GM18507 (cell line): ENCODE measurements around the gene COL26A1.
"Not testable (repeated sequence)": the region's sequence is repeated elsewhere in the genome, so short reads cannot be mapped to it uniquely, and the experiment has no call there.

ENCODE experiments used
- DNase-seq: peaks from one replicate; pipeline ENCODE4 v3.0.0; 2011; ENCODE audit warnings: low read depth; ENCODE audit not compliant: insufficient read length; ENCODE audit errors: extremely low spot score
- FAIRE-seq: peaks from 2 replicates; lab custom pipeline; 2011; peaks lifted over from hg19 to GRCh38; lab: Jason Lieb, UNC

The COL26A1 gene

GRCh38 chr7:101557421-101557820 lies 194.7 kb downstream of the COL26A1 start:
- DNase-seq (no peak), FAIRE-seq (no peak)

DNA sequence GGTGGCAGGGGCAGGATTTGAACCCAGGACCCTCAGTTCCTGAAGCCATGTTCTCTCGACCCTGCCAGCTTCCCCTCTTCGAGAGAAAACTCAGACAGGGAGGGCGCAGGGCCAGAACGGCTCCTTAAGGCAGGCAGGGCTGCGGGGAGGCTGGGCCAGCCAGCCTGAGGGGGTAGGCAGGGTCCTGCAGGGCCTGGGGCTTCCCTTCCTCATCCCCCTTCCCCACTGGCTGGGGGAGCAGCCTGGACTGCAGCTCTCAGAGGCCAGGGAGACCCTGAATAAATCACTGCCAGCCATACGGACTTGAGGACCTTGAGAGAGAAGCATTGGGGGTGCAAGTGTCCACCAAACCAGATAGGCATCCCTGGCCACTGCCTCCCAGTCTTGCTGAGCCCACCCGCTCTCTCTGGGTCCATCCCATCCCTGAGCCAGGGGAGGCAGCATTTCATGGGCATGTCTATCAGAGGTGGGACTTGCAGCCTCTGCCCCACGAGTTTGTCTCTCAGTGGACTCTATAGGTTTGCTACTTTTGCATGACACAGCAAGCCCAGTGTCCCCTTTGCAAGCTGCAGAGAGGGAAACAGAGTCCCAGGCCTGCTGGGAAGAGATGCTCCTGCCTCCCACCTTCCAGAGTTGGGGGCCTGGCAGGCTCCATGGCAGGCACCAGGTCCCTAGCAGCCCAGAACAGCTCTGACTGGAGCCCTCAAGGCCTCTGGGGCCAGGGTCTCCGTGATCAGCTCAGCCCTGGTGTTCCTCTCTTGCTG lies 195.5 kb downstream of the COL26A1 start:
- FAIRE-seq (no peak), DNase-seq (no peak)

DNA sequence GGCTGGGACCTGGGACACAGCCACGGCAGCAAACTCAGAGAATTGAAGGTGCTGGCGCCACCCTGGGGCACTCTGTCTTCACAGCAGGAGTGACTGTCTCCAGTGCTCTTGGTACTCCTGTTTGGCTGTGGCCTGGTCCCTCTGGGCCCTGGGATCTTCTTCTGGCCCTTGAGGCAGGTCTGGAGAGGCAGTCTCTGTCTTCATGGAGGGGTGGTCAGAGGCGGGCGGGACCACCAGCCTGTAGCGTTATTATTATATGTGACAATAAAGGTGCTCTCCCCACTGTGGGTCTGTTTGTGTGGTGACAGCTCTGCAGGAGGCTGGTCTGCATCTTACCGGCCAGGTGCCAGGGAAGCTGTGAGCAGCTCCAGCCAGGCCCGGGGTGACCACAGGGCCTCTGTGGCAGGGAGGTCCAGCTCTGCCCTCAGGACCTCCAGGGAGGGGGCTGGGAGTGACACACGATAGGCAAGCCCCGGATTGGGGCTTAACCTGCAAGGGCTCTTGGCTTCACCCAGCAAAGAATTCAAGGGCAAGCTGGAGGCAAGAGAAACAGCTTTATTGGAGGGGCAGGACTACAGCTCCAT lies 196.2 kb downstream of the COL26A1 start:
- no peak for DNase-seq
- FAIRE-seq, result no peak

DNA sequence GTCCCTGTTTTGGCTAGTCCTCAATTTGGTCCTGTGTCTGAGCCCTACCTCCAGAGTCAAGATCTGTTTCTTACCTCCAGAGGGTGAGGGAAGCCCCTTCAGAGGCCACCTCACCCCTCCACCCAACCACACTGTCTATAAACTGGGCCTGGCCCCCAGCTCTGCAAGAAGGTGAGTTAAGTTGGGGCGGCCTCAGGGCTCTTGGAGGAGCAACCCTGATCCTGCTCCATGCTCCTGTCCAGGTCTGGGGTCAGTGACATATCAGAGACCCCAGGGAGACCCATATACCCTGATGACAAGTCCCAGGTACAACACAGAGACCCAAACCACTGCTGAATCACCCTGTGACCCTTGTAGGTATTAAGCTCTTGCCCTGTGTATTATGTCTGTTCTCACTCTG lies 196.9 kb downstream of the COL26A1 start:
- DNase-seq (no peak), FAIRE-seq (no peak)

DNA sequence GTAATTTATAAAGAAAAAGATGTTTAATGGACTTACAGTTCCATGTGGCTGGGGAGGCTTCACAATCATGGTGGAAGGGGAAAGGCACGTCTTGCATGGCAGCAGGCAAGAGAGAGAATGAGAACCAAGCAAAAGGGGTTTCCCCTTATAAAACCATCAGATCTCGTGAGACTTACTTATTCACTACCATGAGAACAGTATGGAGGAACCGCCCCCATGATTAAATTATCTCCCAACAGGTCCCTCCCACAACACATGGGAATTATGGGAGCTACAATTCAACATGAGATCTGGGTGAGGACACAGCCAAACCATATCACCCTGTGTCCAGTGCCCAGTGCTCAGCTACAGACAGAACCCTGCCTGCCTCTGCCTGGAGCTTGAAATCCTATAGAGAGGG lies 197.3 kb downstream of the COL26A1 start:
- not testable (repeated sequence) for FAIRE-seq, DNase-seq

DNA sequence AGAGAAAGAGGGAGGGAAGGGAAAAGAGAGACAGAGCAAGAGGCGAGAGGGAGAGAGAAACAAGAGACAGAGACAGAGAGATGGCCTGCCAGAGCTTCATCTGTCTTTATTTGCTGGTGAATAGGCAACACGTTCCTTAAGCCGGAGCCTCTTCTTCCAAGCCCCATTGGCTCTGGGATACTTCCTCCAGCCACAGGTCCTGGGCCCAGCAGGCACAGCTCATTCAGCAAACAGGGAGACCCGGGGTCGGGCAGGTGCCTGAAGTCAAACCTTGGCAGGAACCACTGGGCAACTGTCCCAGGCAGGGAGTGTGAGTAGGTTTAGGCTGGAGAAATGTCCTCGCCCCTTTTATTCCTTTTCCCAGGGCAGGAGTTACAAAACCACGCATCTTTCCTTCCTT lies 198.2 kb downstream of the COL26A1 start:
- DNase-seq (no peak), FAIRE-seq (no peak)

DNA sequence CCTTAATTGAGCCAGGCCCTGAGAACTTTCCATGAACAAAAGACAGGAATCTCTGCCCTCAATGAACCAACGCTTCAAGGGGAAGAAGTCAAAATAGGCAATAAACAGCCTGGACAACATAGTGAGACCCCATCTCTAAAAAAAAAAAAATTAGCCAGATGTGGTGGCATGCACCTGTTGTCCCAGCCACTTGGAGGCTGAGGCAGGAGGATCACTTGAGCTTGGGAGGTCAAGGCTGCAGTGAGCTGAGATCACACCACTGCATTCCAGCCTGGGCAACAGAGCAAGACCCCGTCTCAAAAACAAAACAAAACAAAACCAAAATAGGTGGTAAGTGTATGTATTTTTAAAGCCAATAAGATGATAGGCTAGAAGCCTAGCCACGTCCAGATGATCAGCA lies 198.6 kb downstream of the COL26A1 start:
- not testable (repeated sequence) for FAIRE-seq, DNase-seq

DNA sequence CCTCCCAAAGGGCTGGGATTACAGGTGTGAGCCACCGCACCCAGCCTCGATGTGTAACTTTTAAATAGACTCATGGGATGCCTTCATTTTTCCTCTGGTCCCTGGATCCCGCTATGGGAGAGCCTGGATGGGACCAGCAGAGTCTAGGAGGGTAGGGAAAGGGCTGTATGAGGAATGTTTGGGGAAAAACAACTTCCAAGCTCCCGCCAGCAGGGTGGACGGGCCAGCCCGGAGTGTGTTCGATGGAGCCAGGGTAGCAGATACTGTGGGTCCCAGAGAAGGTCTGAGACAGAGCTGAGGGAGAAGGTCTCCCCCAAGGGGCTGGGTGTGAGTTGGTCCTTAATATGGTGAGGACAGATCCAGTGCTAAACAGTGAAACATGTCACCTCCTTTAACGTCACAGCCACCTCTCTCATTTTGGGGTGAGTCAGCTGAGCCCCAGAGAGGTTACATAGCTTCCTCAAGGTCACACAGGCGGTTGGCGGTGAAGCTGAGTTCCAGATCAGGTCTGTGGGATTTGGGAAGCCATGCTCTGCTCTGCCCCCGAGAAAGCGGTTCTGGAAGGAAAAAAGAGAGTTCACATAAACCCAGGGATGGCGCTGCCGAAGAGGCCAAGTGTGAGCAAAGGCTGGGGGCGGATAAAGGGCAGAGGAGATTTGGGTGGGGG lies 200.0 kb downstream of the COL26A1 start:
- FAIRE-seq, result no peak

DNA sequence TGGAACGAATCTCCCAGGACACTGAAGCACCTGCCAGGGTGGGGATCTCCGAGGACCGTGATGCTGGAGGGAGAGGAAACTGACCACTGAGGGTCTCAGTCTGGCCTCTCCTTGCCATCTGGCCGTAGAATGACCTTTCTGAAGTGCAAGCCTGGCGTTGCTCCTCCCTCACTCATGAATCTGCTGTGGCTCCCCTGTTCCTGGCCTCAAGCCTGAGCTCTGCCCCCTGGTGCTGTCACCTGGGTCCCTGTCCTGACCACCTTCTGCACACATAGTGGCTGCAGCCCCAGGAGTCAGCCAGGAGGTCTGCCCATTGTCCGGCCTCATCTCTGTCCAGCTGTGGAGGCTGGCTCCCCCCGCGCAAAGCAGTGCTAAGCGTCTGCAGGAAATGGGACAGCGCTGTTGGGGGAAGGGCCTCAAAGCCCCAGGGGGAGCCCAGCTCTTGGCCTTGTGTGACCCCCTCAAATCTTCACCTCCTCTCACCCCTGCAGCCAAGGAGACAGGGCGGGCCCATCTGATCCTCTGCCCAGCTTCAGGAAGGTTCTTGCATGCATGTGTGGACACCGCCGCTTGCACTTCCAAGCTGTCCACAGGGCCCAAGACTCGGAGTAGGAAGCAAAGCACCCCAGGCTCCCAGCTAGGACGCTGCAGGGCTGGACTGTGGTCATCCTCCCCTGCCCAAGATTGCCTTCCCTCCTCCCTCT lies 200.7 kb downstream of the COL26A1 start:
- no peak for DNase-seq
- FAIRE-seq, result no peak

More for the DNA sequence above, 200.0 kb downstream of the COL26A1 start:
- DNase-seq, result no peak

GRCh38 chr7:101563943-101564777 lies 201.5 kb downstream of the COL26A1 start:
- FAIRE-seq, result no peak
- no peak for DNase-seq

GRCh38 chr7:101564778-101565211 lies 202.1 kb downstream of the COL26A1 start:
- FAIRE-seq, result no peak
- no peak for DNase-seq

DNA sequence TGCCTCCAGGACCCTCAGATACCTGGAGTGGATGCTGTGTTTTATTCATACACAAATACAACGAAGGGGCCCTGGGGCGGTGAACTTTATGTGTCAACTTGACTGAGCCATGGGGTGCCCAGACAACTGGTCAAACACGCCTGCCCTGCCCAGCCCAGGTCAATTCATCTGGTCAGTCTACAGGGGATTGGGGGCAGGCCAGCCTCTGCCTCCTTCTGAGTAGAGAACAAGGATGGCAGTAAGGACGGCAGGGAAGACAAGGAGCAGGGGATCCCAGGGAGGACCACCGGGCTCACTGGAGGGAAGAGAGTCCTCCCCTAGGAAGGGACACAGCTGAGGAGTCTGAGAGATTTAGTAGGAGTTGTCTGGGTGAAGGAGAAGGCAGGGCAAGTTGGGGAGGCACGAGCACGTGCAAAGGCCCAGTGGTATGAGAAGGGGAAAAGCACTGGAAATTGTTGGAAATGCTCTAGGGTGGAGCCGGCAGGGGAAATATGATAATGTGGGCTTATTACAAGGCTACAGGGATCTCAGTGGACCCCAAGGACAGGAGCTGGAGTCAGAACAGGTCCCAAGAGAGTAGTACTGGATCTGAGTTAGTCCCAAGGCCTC lies 203.0 kb downstream of the COL26A1 start:
- DNase-seq, result no peak
- no peak for FAIRE-seq

- no peak for DNase-seq
- no peak for FAIRE-seq
These were observed 204.6 kb downstream of the COL26A1 start for GRCh38 chr7:101567230-101567629.

- DNase-seq (no peak), FAIRE-seq (no peak)
These were observed 209.5 kb downstream of the COL26A1 start for GRCh38 chr7:101572156-101572555.

GRCh38 chr7:101575168-101575567 lies 212.5 kb downstream of the COL26A1 start:
- no peak for FAIRE-seq
- DNase-seq, result no peak

DNA sequence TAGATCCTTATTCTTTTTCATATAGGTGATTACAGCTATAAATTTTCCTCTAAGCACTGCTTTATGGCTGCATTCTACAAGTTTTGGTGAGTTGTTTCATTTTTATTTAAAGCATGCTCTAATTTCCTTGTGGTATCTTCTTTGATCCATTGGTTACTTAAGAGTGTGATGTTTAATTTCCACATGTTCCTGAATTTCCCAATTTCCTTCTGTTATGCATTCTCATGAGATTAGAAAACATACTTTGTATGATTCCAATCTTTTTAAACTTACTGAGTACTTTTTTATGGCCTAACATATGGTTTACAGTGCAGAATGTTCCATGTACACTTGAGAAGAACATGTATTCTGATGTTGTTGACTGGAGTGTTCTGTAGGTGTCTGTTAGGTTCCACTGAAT lies 213.0 kb downstream of the COL26A1 start:
- DNase-seq (no peak), FAIRE-seq (no peak)

DNA sequence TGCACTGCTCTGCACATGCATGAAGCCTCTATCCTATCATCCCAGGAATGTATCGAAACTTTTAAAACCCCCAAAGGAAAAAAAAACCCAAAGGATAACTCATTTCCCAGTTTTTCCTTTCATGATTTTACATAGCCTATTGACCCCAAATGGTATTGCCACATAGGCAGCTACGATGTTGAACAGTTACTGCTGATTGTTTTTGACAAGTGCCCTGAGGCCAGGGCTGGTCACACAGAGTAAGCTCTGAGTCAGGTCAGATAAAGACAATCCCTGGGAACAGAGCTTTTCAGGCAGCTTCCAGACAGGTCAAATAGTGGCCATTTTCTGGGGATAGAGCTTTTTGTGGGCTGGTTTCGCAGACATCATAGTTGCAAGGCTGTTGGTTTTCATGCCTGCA lies 214.3 kb downstream of the COL26A1 start:
- DNase-seq, result no peak

GRCh38 chr7:101578552-101578951 lies 215.9 kb downstream of the COL26A1 start:
- no peak for DNase-seq

More for the DNA sequence above, 214.3 kb downstream of the COL26A1 start:
- no peak for FAIRE-seq

GRCh38 chr7:101580596-101580995 lies 217.9 kb downstream of the COL26A1 start:
- FAIRE-seq, result no peak
- no peak for DNase-seq

More at GRCh38 chr7:101578552-101578951, 215.9 kb downstream of the COL26A1 start:
- FAIRE-seq, result no peak
